GM23338 (cell line): ENCODE data around the gene QRICH1. TPM values are rescaled to one million over a fixed set of nuclear protein-coding genes. Genes with fewer than 3 reads are reported as not detected.

ENCODE experiments used
- ATAC-seq: fragments of 200-7000 bp; cut with Tn5 transposase; 3 replicates; pipeline ENCODE4 v1.9.1; 2020
- DNase-seq: peaks from one replicate; pipeline ENCODE4 v3.0.0-alpha.2; 2015; ENCODE audit warnings: low spot score
- H2AFZ ChIP-seq: fragments of 200-600 bp; sonication (generic); 2 replicates; pipeline ENCODE4 v1.8.0; 2016; ENCODE audit warnings: antibody characterized with exemption, mild to moderate bottlenecking, moderate library complexity
- H3F3A ChIP-seq: fragments of 200-600 bp; sonication (generic); replicated peaks from 2 replicates; pipeline ENCODE4 v1.8.0; 2017; ENCODE audit warnings: antibody characterized with exemption, mixed run types, low read depth
- H3K27ac ChIP-seq: fragments of 200-600 bp; sonication (generic); 2 replicates; pipeline ENCODE4 v1.6.1; 2016; ENCODE audit warnings: low read depth
- H3K27me3 ChIP-seq: fragments of 200-600 bp; sonication (generic); 2 replicates; pipeline ENCODE4 v1.8.0; 2016; ENCODE audit warnings: mild to moderate bottlenecking, mixed run types, moderate library complexity; ENCODE audit not compliant: insufficient read depth
- H3K36me3 ChIP-seq: fragments of 200-600 bp; sonication (generic); 2 replicates; pipeline ENCODE4 v1.8.0; 2016; ENCODE audit warnings: mild to moderate bottlenecking; ENCODE audit not compliant: insufficient read depth
- H3K4me1 ChIP-seq: fragments of 200-600 bp; sonication (generic); 2 replicates; pipeline ENCODE4 v1.8.0; 2016; ENCODE audit warnings: mild to moderate bottlenecking, moderate library complexity; ENCODE audit not compliant: insufficient read depth
- H3K4me2 ChIP-seq: fragments of 200-600 bp; sonication (generic); 2 replicates; pipeline ENCODE4 v1.7.1; 2017; ENCODE audit warnings: mixed run types
- H3K4me3 ChIP-seq: fragments of 200-600 bp; sonication (generic); 2 replicates; pipeline ENCODE4 v1.6.1; 2016; ENCODE audit warnings: mixed run types
- H3K79me2 ChIP-seq: fragments of 200-600 bp; sonication (generic); replicated peaks from 2 replicates; pipeline ENCODE4 v1.8.0; 2017; ENCODE audit warnings: mild to moderate bottlenecking; ENCODE audit not compliant: insufficient read depth
- H3K9me2 ChIP-seq: fragments of 200-600 bp; sonication (generic); 2 replicates; pipeline ENCODE4 v1.8.0; 2017; ENCODE audit not compliant: insufficient read depth
- H4K20me1 ChIP-seq: fragments of 200-600 bp; sonication (generic); replicated peaks from 2 replicates; pipeline ENCODE4 v1.8.0; 2017; ENCODE audit warnings: mild to moderate bottlenecking; ENCODE audit not compliant: insufficient read depth
- H3K27ac Mint-ChIP-seq: 2 replicates; pipeline ENCODE4 v1.8.0; 2020; ENCODE audit warnings: inconsistent platforms, mild to moderate bottlenecking, moderate library complexity, mixed read lengths
- H3K27me3 Mint-ChIP-seq: 3 replicates; pipeline ENCODE4 v1.8.0; 2022; ENCODE audit warnings: low read depth, mild to moderate bottlenecking, moderate library complexity, mixed read lengths, inconsistent platforms; ENCODE audit not compliant: insufficient read depth, poor library complexity
- H3K36me3 Mint-ChIP-seq: 3 replicates; pipeline ENCODE4 v1.8.0; 2021; ENCODE audit warnings: low read depth, mild to moderate bottlenecking, inconsistent platforms, moderate library complexity, mixed read lengths
- H3K4me1 Mint-ChIP-seq: 3 replicates; pipeline ENCODE4 v1.8.0; 2020; ENCODE audit warnings: mild to moderate bottlenecking, inconsistent platforms, mixed read lengths
- H3K4me3 Mint-ChIP-seq: 3 replicates; pipeline ENCODE4 v1.8.0; 2021; ENCODE audit warnings: moderate library complexity, mild to moderate bottlenecking, inconsistent platforms, mixed read lengths
- H3K9me3 Mint-ChIP-seq: 3 replicates; pipeline ENCODE4 v1.8.0; 2020; ENCODE audit warnings: moderate library complexity, mild to moderate bottlenecking, inconsistent platforms, mixed read lengths
- EZH2 ChIP-seq: fragments of 200-600 bp; sonication (generic); IDR thresholded peaks from one replicate; pipeline ENCODE4 v1.8.0; 2017; ENCODE audit warnings: antibody characterized with exemption, mild to moderate bottlenecking, low read depth; ENCODE audit not compliant: unreplicated experiment
- NANOG ChIP-seq: IDR thresholded peaks from 2 replicates; pipeline ENCODE4 v1.6.1; 2016; ENCODE audit warnings: antibody characterized with exemption, borderline replicate concordance
- POLR2AphosphoS5 ChIP-seq: IDR thresholded peaks from 2 replicates; pipeline ENCODE4 v1.6.1; 2016; ENCODE audit warnings: antibody characterized with exemption, low read depth
- REST ChIP-seq: IDR thresholded peaks from one replicate; pipeline ENCODE4 v1.6.1; 2018; ENCODE audit warnings: antibody characterized with exemption; ENCODE audit not compliant: unreplicated experiment
- STAT1 ChIP-seq: IDR thresholded peaks from one replicate; pipeline ENCODE4 v1.6.1; 2016; ENCODE audit warnings: antibody characterized with exemption; ENCODE audit not compliant: unreplicated experiment
- ZNF462 ChIP-seq: fragments of 250-450 bp; sonication (Bioruptor Pico); IDR thresholded peaks from 2 replicates; pipeline ENCODE4 v1.5.0; 2020; ENCODE audit warnings: mild to moderate bottlenecking, moderate library complexity
- polyA plus RNA-seq: library from polyadenylated mRNA; unstranded; fragments of >200 nt; fragmentation: Nextera tagmentation; extraction: Ambion mirVana; gene quantifications from 2 replicates; pipeline ENCODE4 v1.2.1, GENCODE V29; 2016
- total RNA-seq: library from RNA; depleted of rRNA; stranded (reverse); fragments of >200 nt; shearing (Covaris generic); gene quantifications from 2 replicates; pipeline ENCODE4 v1.2.3, GENCODE V29; 2014
- TF ChIP-seq, protein P1 (sequence below), 2 experiments: fragments of 200-600 bp in 1 of 2; sonication (generic) in 1 of 2; conservative IDR thresholded peaks; 2 replicates each; pipeline versions ENCODE4 v1.5.1 to v1.6.1; 2016 to 2017; ENCODE audit warnings: antibody characterized with exemption in 2 of 2, low read depth in 2 of 2, mild to moderate bottlenecking in 2 of 2, moderate library complexity in 1 of 2

Gene QRICH1
- total and polyA plus RNA-seq, 2 experiments from 2014 or later: 66.9 to 149 TPM

GRCh38 chr3:48999085-48999858, 94.6 kb downstream of the QRICH1 start (continued):
- TF ChIP-seq, protein P1, sequence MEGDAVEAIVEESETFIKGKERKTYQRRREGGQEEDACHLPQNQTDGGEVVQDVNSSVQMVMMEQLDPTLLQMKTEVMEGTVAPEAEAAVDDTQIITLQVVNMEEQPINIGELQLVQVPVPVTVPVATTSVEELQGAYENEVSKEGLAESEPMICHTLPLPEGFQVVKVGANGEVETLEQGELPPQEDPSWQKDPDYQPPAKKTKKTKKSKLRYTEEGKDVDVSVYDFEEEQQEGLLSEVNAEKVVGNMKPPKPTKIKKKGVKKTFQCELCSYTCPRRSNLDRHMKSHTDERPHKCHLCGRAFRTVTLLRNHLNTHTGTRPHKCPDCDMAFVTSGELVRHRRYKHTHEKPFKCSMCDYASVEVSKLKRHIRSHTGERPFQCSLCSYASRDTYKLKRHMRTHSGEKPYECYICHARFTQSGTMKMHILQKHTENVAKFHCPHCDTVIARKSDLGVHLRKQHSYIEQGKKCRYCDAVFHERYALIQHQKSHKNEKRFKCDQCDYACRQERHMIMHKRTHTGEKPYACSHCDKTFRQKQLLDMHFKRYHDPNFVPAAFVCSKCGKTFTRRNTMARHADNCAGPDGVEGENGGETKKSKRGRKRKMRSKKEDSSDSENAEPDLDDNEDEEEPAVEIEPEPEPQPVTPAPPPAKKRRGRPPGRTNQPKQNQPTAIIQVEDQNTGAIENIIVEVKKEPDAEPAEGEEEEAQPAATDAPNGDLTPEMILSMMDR (conservative IDR thresholded peaks at IDR 0.05; ENCODE audit: low read depth in 2 of 2): no peak
- TF ChIP-seq STAT1: no peak
- TF ChIP-seq EZH2: no peak

DNA sequence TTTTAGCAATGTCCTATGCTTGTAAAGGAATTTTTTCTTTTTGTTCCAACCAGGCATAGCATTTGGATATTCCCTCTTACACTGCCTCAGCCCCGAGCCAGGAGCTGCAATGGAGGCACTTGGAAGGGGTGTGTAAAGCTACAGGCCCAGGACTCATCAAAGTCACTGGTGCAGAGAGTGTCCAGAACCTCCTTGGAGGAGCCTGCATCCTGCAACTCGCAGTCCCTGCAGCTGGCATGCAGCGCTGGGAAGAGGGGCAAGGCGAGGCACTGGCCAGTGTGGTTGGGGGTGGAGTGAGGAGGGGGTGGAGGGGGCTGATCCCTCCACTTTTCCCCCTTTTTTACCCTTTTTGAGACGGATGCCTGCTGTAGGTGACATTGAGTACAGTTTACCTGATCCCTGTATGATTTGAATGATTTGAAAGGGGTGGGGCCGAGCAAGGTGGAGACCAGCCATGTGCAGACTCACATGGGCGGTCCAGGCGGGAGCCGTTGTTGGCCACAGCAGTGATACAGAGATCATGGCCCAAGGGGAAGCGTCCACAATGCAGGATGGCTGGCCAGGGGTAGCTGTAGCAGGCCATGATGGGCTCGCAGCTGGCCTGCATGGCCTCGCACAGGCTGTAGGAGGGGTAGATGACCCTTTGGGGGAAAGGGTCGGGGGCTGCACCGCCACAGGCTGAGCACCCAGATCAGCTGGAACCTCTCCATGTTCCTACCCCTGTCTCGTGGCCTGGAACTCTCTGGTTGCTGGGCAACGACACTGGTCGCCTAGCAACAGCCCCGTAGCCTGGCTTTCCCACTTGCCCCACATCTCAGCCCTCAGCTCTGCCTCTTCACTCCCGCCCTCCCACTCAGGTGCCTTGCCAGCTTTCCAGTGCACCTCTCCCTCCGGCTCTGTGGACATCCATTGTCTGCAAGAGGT, 95.9 kb downstream of the QRICH1 start:
- no peaks in the 10 kb centered on the region; the same call in 1 of the 2 replicates for H4K20me1 ChIP-seq
- no peak overlapping the region for H3K4me3 ChIP-seq
- no peaks in the 10 kb centered on the region for H3K36me3 ChIP-seq
- peaks cover 10% of the 10 kb centered on the region for H3K4me1 ChIP-seq
- peak; percentile 61 for DNase-seq
- H3F3A ChIP-seq: no peaks in the 10 kb centered on the region
- Mint-ChIP-seq H3K27me3 (peaks cover 11% of the 10 kb centered on the region), H3K27ac (no peak overlapping the region), H3K36me3 (peaks cover 12% of the 10 kb centered on the region), H3K4me1 (peaks cover 23% of the 10 kb centered on the region), H3K9me3 (no peaks in the 10 kb centered on the region), H3K4me3 (no peak overlapping the region; the same call in 2 of the 3 replicates)
- no peak overlapping the region for H3K27ac ChIP-seq
- H3K9me2 ChIP-seq: no peaks in the 10 kb centered on the region; the same call in 1 of the 2 replicates
- H3K27me3 ChIP-seq: no peaks in the 10 kb centered on the region
- no peak overlapping the region for H3K4me2 ChIP-seq
- no peaks in the 10 kb centered on the region for H3K79me2 ChIP-seq
- peak; percentile 52 for ATAC-seq
- no peak overlapping the region for H2AFZ ChIP-seq
- no peak for TF ChIP-seq STAT1
- TF ChIP-seq POLR2AphosphoS5: no peak
- TF ChIP-seq NANOG: no peak
- no peak for TF ChIP-seq REST
- no peak for TF ChIP-seq ZNF462
- TF ChIP-seq, protein P1 (conservative IDR thresholded peaks at IDR 0.05; ENCODE audit: low read depth in 2 of 2): no peak
